Stimulated activated CD4-positive, alpha-beta T cell treated with anti-CD3 and anti-CD28 coated beads, Interleukin-1b, Interleukin-23, amount 100 ng/mL, for 48 hours (primary cell): ENCODE results near the gene RAET1G.
"Not testable (repeated sequence)": the region's sequence is repeated elsewhere in the genome, so short reads cannot be mapped to it uniquely, and the experiment has no call there.

Experiments
- DNase-seq: peaks from one replicate; pipeline ENCODE4 v3.0.0-alpha.2; 2020

The RAET1G gene

GRCh38 chr6:149909701-149910470 is 13.0 kb downstream of the RAET1G start:
- DNase-seq = no peak

- not testable (repeated sequence) for DNase-seq
Observed at GRCh38 chr6:149908480-149908879, 14.4 kb downstream of the RAET1G start.

GRCh38 chr6:149907317-149907716 is 15.6 kb downstream of the RAET1G start:
- DNase-seq = no peak

- no peak for DNase-seq
Observed at GRCh38 chr6:149906405-149906804, 16.5 kb downstream of the RAET1G start.

- no peak for DNase-seq
Observed at GRCh38 chr6:149905911-149906371, 17.0 kb downstream of the RAET1G start.

- DNase-seq = no peak
Observed at GRCh38 chr6:149905371-149905910, 17.5 kb downstream of the RAET1G start.

- no peak for DNase-seq
Observed at GRCh38 chr6:149904661-149905370, 18.1 kb downstream of the RAET1G start.

GRCh38 chr6:149903938-149904611 is 18.8 kb downstream of the RAET1G start:
- no peak for DNase-seq

- DNase-seq = no peak
Observed at GRCh38 chr6:149901444-149902140, 21.3 kb downstream of the RAET1G start.

- DNase-seq = no peak
Observed at GRCh38 chr6:149900620-149901443, 22.1 kb downstream of the RAET1G start.

GRCh38 chr6:149899926-149900619 is 22.8 kb downstream of the RAET1G start:
- DNase-seq = no peak

GRCh38 chr6:149899486-149899885 is 23.4 kb downstream of the RAET1G start:
- no peak for DNase-seq

- no peak for DNase-seq
Observed at GRCh38 chr6:149898966-149899365, 24.0 kb downstream of the RAET1G start.

GRCh38 chr6:149897855-149898744 is 24.8 kb downstream of the RAET1G start, which contains the start of gene RAET1E:
RAET1E (minus strand) TSS chr6:149898113; CDS start chr6:149890901, 7,212 bp downstream.
- DNase-seq = no peak

GRCh38 chr6:149897015-149897697 is 25.8 kb downstream of the RAET1G start:
- no peak for DNase-seq

- DNase-seq = no peak
Observed at GRCh38 chr6:149896491-149896890, 26.4 kb downstream of the RAET1G start.

GRCh38 chr6:149895833-149896271 is 27.1 kb downstream of the RAET1G start:
- DNase-seq = peak; percentile 48

- DNase-seq = no peak
Observed at GRCh38 chr6:149895048-149895590, 27.8 kb downstream of the RAET1G start.

GRCh38 chr6:149891864-149892263 is 31.1 kb downstream of the RAET1G start:
- DNase-seq = not testable (repeated sequence)
